ENCODE data around the gene CENPQ. TPM values are rescaled to one million over a fixed set of nuclear protein-coding genes. Genes with fewer than 3 reads are reported as not detected.

CENPQ gene
- total RNA-seq, 1 donor from 2014 or later = 14.1 TPM

- Mint-ChIP-seq H3K4me1 (ENCODE audit: low read depth) (no peaks in the 10 kb centered on the region), H3K27me3 (ENCODE audit: low read depth) (peaks cover 7% of the 10 kb centered on the region), H3K4me3 (ENCODE audit: low read depth) (no peak overlapping the region), H3K27ac (no peak overlapping the region), H3K36me3 (ENCODE audit: low read depth) (no peaks in the 10 kb centered on the region), H3K9me3 (no peaks in the 10 kb centered on the region)
- no peak for DNase-seq (ENCODE audit: low spot score)
- intact Hi-C loops (cut with micrococcal nuclease) = no loop called here
These were observed 50.2 kb downstream of the CENPQ start for GRCh38 chr6:49513153-49513989.

GRCh38 chr6:49514571-49515484 lies 51.7 kb downstream of the CENPQ start:
- intact Hi-C loops (cut with micrococcal nuclease) = no loop called here
- H3K27me3 Mint-ChIP-seq (ENCODE audit: low read depth) = peaks cover 7% of the 10 kb centered on the region
- DNase-seq (ENCODE audit: low spot score) = no peak

GRCh38 chr6:49515485-49516146 lies 52.4 kb downstream of the CENPQ start:
- DNase-seq (ENCODE audit: low spot score) = no peak
- Mint-ChIP-seq H3K4me1 (ENCODE audit: low read depth) (no peaks in the 10 kb centered on the region), H3K36me3 (ENCODE audit: low read depth) (no peaks in the 10 kb centered on the region), H3K27me3 (ENCODE audit: low read depth) (peaks cover 7% of the 10 kb centered on the region), H3K9me3 (no peaks in the 10 kb centered on the region), H3K27ac (no peak overlapping the region), H3K4me3 (ENCODE audit: low read depth) (no peak overlapping the region)
- intact Hi-C loops (cut with micrococcal nuclease) = no loop called here

More at GRCh38 chr6:49514571-49515484, 51.7 kb downstream of the CENPQ start:
- no peak overlapping the region for H3K27ac Mint-ChIP-seq
- H3K36me3 Mint-ChIP-seq (ENCODE audit: low read depth) = no peaks in the 10 kb centered on the region
- no peaks in the 10 kb centered on the region for H3K9me3 Mint-ChIP-seq
- no peaks in the 10 kb centered on the region for H3K4me1 Mint-ChIP-seq (ENCODE audit: low read depth)
- H3K4me3 Mint-ChIP-seq (ENCODE audit: low read depth) = no peak overlapping the region

- DNase-seq (ENCODE audit: low spot score) = no peak
- Mint-ChIP-seq H3K27me3 (ENCODE audit: low read depth) (peaks cover 7% of the 10 kb centered on the region), H3K4me3 (ENCODE audit: low read depth) (no peak overlapping the region), H3K4me1 (ENCODE audit: low read depth) (no peaks in the 10 kb centered on the region), H3K27ac (no peak overlapping the region), H3K9me3 (no peaks in the 10 kb centered on the region), H3K36me3 (ENCODE audit: low read depth) (no peaks in the 10 kb centered on the region)
- intact Hi-C loops (cut with micrococcal nuclease) = no loop called here
These were observed 53.0 kb downstream of the CENPQ start for GRCh38 chr6:49516147-49516505.

GRCh38 chr6:49517919-49518318 lies 54.7 kb downstream of the CENPQ start:
- Mint-ChIP-seq H3K36me3 (ENCODE audit: low read depth) (no peaks in the 10 kb centered on the region), H3K4me1 (ENCODE audit: low read depth) (no peaks in the 10 kb centered on the region), H3K27me3 (ENCODE audit: low read depth) (peaks cover 3% of the 10 kb centered on the region), H3K27ac (no peak overlapping the region), H3K9me3 (no peaks in the 10 kb centered on the region), H3K4me3 (ENCODE audit: low read depth) (no peak overlapping the region)
- intact Hi-C loops (cut with micrococcal nuclease) = no loop called here
- DNase-seq (ENCODE audit: low spot score) = no peak

GRCh38 chr6:49519660-49520059 lies 56.5 kb downstream of the CENPQ start:
- DNase-seq (ENCODE audit: low spot score) = no peak
- intact Hi-C loops (cut with micrococcal nuclease) = no loop called here
- Mint-ChIP-seq H3K27ac (no peak overlapping the region), H3K9me3 (no peaks in the 10 kb centered on the region), H3K4me3 (ENCODE audit: low read depth) (no peak overlapping the region), H3K27me3 (ENCODE audit: low read depth) (no peaks in the 10 kb centered on the region), H3K36me3 (ENCODE audit: low read depth) (no peaks in the 10 kb centered on the region), H3K4me1 (ENCODE audit: low read depth) (no peaks in the 10 kb centered on the region)

- Mint-ChIP-seq H3K4me3 (ENCODE audit: low read depth) (no peak overlapping the region), H3K27ac (no peak overlapping the region), H3K4me1 (ENCODE audit: low read depth) (no peaks in the 10 kb centered on the region), H3K36me3 (ENCODE audit: low read depth) (no peaks in the 10 kb centered on the region), H3K27me3 (ENCODE audit: low read depth) (no peaks in the 10 kb centered on the region), H3K9me3 (no peaks in the 10 kb centered on the region)
- intact Hi-C loops (cut with micrococcal nuclease) = no loop called here
- no peak for DNase-seq (ENCODE audit: low spot score)
These were observed 59.8 kb downstream of the CENPQ start for GRCh38 chr6:49522710-49523593.

GRCh38 chr6:49523901-49524300 lies 60.7 kb downstream of the CENPQ start:
- intact Hi-C loops (cut with micrococcal nuclease) = no loop called here
- no peak overlapping the region for H3K4me3 Mint-ChIP-seq (ENCODE audit: low read depth)
- DNase-seq (ENCODE audit: low spot score) = no peak
- no peaks in the 10 kb centered on the region for H3K36me3 Mint-ChIP-seq (ENCODE audit: low read depth)
- H3K27me3 Mint-ChIP-seq (ENCODE audit: low read depth) = no peaks in the 10 kb centered on the region
- no peaks in the 10 kb centered on the region for H3K4me1 Mint-ChIP-seq (ENCODE audit: low read depth)
- H3K9me3 Mint-ChIP-seq = no peaks in the 10 kb centered on the region
- H3K27ac Mint-ChIP-seq = no peak overlapping the region

- H3K27ac Mint-ChIP-seq = no peak overlapping the region
These were observed 61.4 kb downstream of the CENPQ start for GRCh38 chr6:49524541-49524940.

GRCh38 chr6:49526598-49526997 lies 63.4 kb downstream of the CENPQ start:
- intact Hi-C loops (cut with micrococcal nuclease) = no loop called here
- Mint-ChIP-seq H3K4me1 (ENCODE audit: low read depth) (no peaks in the 10 kb centered on the region), H3K36me3 (ENCODE audit: low read depth) (no peaks in the 10 kb centered on the region), H3K27me3 (ENCODE audit: low read depth) (peaks cover 2% of the 10 kb centered on the region), H3K9me3 (no peaks in the 10 kb centered on the region), H3K27ac (no peak overlapping the region), H3K4me3 (ENCODE audit: low read depth) (no peak overlapping the region)
- DNase-seq (ENCODE audit: low spot score) = no peak

More at GRCh38 chr6:49524541-49524940, 61.4 kb downstream of the CENPQ start:
- intact Hi-C loops (cut with micrococcal nuclease) = no loop called here
- H3K27me3 Mint-ChIP-seq (ENCODE audit: low read depth) = no peaks in the 10 kb centered on the region
- no peaks in the 10 kb centered on the region for H3K4me1 Mint-ChIP-seq (ENCODE audit: low read depth)
- H3K4me3 Mint-ChIP-seq (ENCODE audit: low read depth) = no peak overlapping the region
- DNase-seq (ENCODE audit: low spot score) = no peak
- no peaks in the 10 kb centered on the region for H3K36me3 Mint-ChIP-seq (ENCODE audit: low read depth)
- no peaks in the 10 kb centered on the region for H3K9me3 Mint-ChIP-seq

GRCh38 chr6:49527320-49527719 lies 64.2 kb downstream of the CENPQ start:
- Mint-ChIP-seq H3K27me3 (ENCODE audit: low read depth) (peaks cover 8% of the 10 kb centered on the region), H3K36me3 (ENCODE audit: low read depth) (no peaks in the 10 kb centered on the region), H3K27ac (no peak overlapping the region), H3K9me3 (no peaks in the 10 kb centered on the region), H3K4me1 (ENCODE audit: low read depth) (no peaks in the 10 kb centered on the region), H3K4me3 (ENCODE audit: low read depth) (no peak overlapping the region)
- DNase-seq (ENCODE audit: low spot score) = no peak
- intact Hi-C loops (cut with micrococcal nuclease) = no loop called here

GRCh38 chr6:49528571-49528970 lies 65.4 kb downstream of the CENPQ start:
- Mint-ChIP-seq H3K4me1 (ENCODE audit: low read depth) (no peaks in the 10 kb centered on the region), H3K36me3 (ENCODE audit: low read depth) (no peaks in the 10 kb centered on the region), H3K27me3 (ENCODE audit: low read depth) (peaks cover 8% of the 10 kb centered on the region), H3K4me3 (ENCODE audit: low read depth) (no peak overlapping the region), H3K9me3 (no peaks in the 10 kb centered on the region), H3K27ac (no peak overlapping the region)
- DNase-seq (ENCODE audit: low spot score) = no peak
- intact Hi-C loops (cut with micrococcal nuclease) = no loop called here

Data from activated T-helper 2 cell treated with anti-CD3 and anti-CD28 coated beads, Interferon-gamma antibody, Interleukin-2, Interleukin-4, amounts not matched to agents 10 μg/mL and 5 μg/mL and 100 μg/mL, durations not matched to agents 14 hours and 24 hours and 36 hours (primary cell).